Measurements from ENCODE around the gene SHISAL1. TPM values are rescaled to one million over a fixed set of nuclear protein-coding genes. Genes with fewer than 3 reads are reported as not detected.

Gene SHISAL1
- total RNA-seq, 2 donors from 2014 or later = 9.8 to 12.7 TPM

- intact Hi-C loops (cut with DNase I) = no loop called here
- peak; percentile 15 for DNase-seq (ENCODE audit: low spot score)
Measured at GRCh38 chr22:44271732-44272400, 40.9 kb downstream of the SHISAL1 start.

GRCh38 chr22:44271010-44271500, 41.7 kb downstream of the SHISAL1 start:
- DNase-seq (ENCODE audit: low spot score) = peak; percentile 53
- intact Hi-C loops (cut with DNase I) = no loop called here

GRCh38 chr22:44270556-44270880, 42.2 kb downstream of the SHISAL1 start:
- intact Hi-C loops (cut with DNase I) = no loop called here

GRCh38 chr22:44269757-44270555, 42.8 kb downstream of the SHISAL1 start:
- intact Hi-C loops (cut with DNase I) = no loop called here
- DNase-seq (ENCODE audit: low spot score) = no peak

More at GRCh38 chr22:44270556-44270880, 42.2 kb downstream of the SHISAL1 start:
- peak; percentile 55 for DNase-seq (ENCODE audit: low spot score)

GRCh38 chr22:44269117-44269498, 43.6 kb downstream of the SHISAL1 start:
- intact Hi-C loops (cut with DNase I) = no loop called here
- DNase-seq (ENCODE audit: low spot score) = no peak

GRCh38 chr22:44268431-44269116, 44.2 kb downstream of the SHISAL1 start:
- no peak for DNase-seq (ENCODE audit: low spot score)
- intact Hi-C loops (cut with DNase I) = no loop called here

- no peak for DNase-seq (ENCODE audit: low spot score)
Measured at GRCh38 chr22:44267856-44268255, 44.9 kb downstream of the SHISAL1 start.

GRCh38 chr22:44266796-44267760, 45.7 kb downstream of the SHISAL1 start:
- intact Hi-C loops (cut with DNase I) = no loop called here
- no peak for DNase-seq (ENCODE audit: low spot score)

More at GRCh38 chr22:44267856-44268255, 44.9 kb downstream of the SHISAL1 start:
- intact Hi-C loops (cut with DNase I) = no loop called here

- DNase-seq (ENCODE audit: low spot score) = peak; percentile 57
- intact Hi-C loops (cut with DNase I) = no loop called here
Measured at GRCh38 chr22:44263547-44263946, 49.2 kb downstream of the SHISAL1 start.

- intact Hi-C loops (cut with DNase I) = no loop called here
- peak; percentile 58 for DNase-seq (ENCODE audit: low spot score)
Measured at GRCh38 chr22:44261861-44262595, 50.7 kb downstream of the SHISAL1 start.

- no peak for DNase-seq (ENCODE audit: low spot score)
- intact Hi-C loops (cut with DNase I) = no loop called here
Measured at GRCh38 chr22:44261164-44261860, 51.4 kb downstream of the SHISAL1 start.

- DNase-seq (ENCODE audit: low spot score) = peak; percentile 69
- intact Hi-C loops (cut with DNase I) = no loop called here
Measured at GRCh38 chr22:44260216-44261035, 52.3 kb downstream of the SHISAL1 start.

- DNase-seq (ENCODE audit: low spot score) = peak; percentile 62
- intact Hi-C loops (cut with DNase I) = no loop called here
Measured at GRCh38 chr22:44259366-44260215, 53.2 kb downstream of the SHISAL1 start.

GRCh38 chr22:44256556-44257485, 55.9 kb downstream of the SHISAL1 start:
- DNase-seq (ENCODE audit: low spot score) = no peak
- intact Hi-C loops (cut with DNase I) = no loop called here

- no peak for DNase-seq (ENCODE audit: low spot score)
- intact Hi-C loops (cut with DNase I) = no loop called here
Measured at GRCh38 chr22:44256085-44256484, 56.7 kb downstream of the SHISAL1 start.

Measured in posterior vena cava (tissue), 2 donors.